G401 (cell line): ENCODE results near the gene PLPPR2. TPM values are rescaled to one million over a fixed set of nuclear protein-coding genes. Genes with fewer than 3 reads are reported as not detected.
"Not testable (repeated sequence)": the region's sequence is repeated elsewhere in the genome, so short reads cannot be mapped to it uniquely, and the experiment has no call there.

Experiments used
- DNase-seq: peaks from one replicate; pipeline ENCODE4 v3.0.0-alpha.2; 2015; ENCODE audit warnings: low spot score
- in situ Hi-C: cut with HindIII; loops from 2 replicates; pipeline ENCODE4 v1.10.0; 2016; ENCODE audit warnings: low sequenced_read_pairs, mixed read lengths
- total RNA-seq: library from RNA; depleted of rRNA; stranded (reverse); fragments of >200 nt; shearing (Covaris generic); gene quantifications from 2 replicates; pipeline ENCODE4 v1.2.3, GENCODE V29; 2014

PLPPR2 gene
- total RNA-seq, 1 experiment from 2014 or later: 11.5 TPM

DNA sequence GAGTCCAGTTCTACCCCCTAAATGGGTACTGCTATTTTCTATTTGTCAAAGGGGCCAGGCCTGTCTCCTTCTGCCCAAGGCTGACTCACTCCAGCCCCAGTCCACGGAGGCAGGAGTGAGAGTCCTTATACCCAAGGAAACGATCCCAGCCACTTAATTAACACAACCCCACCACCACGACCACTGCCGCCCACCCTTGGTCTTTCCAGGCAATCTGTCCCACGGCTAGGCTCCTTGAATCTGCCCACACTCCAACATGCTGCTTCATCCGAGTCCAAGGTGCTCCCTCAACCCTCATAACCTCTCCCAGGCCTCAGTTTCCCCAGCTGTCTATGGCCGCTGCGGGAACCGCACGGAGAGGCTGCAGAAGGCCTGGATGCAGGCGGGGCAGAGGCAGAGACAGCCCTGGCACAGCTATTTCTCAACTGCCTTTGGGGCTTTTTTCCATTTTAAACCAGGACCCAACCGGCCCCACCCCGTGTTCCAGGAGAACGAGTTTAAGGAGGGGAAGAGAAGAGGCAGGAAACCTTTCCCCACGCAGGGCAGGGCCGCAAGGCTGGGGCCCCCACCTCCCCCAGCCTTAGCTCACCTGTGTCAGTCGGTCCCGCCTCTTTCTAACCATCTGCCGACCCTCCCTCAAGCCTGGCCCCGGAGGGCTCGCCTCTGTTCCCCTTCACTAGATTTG lies 16.5 kb upstream of the PLPPR2 start:
- no peak for DNase-seq
- in situ Hi-C loops: no loop called here

DNA sequence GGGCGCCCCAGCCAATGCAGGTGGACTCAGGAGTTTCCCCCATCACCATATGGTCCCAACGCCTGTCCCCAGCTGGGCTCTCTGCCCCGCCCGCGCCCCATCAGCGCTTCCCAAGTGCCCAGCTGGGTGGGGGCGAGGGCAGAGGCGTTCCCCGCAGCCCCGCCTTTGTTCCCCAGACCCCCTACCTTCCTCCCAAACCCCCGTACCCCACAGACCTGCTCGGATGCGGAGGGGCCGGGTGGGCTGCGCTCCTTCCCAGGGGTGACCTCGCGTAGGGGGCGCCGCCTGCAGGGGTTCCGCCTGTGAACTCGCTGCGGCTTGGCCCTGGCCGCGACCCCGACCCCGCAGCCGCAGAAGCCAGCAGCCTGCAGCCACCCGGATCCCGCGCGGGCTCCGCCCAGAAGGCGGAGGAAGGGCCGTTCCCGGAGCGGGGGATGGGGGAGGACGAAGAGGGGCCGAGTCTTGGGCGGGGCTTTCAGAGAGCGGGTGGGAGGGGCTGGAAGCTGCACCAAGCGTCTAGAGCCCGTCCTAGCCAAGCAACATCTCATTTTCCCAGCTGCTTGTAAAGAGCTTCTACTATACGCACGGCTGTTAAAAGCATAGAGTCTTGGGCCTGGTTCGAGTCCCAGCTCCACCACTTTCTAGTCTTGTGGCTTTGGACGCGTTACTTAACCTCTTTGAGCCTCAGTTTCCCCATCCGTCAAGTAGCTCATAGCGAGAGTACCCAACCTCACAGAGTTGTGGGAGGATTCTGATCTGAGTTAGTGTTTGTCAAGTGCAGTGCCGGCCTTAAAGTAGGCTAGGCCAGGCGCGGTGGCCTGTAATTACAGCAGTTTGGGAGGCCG lies 15.8 kb upstream of the PLPPR2 start, which contains the start of gene RAB3D:
Gene RAB3D, minus strand, starts transcription at position 404 of the 845 bp plus-strand sequence. CDS start 2,258 bp downstream, outside the sequence.
- DNase-seq: peak; percentile 92
- in situ Hi-C loops: no loop called here

DNA sequence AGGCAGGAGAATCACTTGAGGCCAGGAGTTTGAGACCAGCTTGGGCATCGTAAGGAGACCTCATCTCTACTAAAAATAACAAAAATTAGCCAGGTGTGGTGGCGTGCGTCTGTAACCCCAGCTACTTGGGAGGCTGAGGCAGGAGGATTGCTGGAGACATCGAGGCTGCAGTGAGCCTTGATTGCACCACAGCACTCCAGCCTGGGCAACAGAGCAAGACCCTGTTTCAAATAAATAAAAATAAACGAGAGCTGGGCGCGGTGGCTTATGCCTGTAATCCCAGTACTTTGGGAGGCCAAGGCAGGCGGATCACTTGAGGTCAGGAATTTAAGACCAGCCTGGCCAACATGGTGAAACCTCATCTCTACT lies 15.1 kb upstream of the PLPPR2 start:
- in situ Hi-C loops, DNase-seq: not testable (repeated sequence)

DNA sequence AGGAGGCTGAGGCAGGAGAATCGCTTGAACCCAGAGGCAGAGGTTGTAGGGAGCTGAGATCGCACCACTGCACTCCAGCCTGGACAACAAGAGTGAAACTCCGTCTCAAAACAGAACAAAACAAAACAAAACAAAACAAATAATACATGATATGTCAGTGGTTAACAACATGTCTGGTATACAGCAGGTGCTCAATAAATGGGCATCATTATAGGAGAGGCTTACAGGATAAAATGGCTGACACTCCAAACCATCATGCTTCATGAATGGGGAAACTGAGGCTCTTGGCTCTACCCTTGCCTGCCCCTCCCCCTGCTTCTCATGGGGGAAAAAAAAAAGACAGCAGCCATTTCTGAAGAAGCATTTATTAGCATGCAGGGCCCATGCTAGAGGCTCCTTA lies 12.8 kb upstream of the PLPPR2 start:
- in situ Hi-C loops: no loop called here

DNA sequence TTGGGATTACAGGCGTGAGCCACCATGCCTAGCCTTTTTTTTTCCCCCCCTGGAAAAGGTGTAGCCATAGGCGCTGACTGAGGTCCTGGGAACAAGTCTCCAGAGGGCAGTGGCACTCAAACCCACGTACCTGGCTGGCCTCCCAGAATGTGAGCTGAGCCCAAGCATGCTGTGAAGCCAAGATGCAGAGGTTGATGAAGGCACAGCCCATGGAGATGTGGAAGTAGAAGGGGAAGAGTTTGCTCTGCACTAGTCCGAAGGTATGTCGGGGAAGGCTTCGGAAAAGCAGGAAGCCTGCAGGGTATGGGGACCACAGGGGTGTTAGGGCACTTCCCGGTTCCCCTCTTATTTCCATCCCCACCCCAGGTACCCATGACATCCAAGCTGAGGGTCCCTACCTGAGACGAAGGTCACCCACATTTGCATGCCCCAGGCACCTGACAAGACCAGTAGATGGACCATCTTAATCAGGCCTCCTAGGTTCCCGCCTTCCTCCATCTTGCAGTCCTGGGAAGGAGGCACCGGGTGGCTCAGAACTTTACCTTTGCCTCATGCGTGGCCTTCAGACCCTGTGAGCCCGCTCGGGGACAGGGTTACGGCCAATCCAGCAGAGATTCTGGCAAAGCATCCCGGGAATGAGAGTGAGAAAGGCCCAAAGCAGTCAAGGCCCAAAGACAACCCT lies 10.0 kb upstream of the PLPPR2 start:
- in situ Hi-C loops: no loop called here
- DNase-seq: no peak

More for the DNA sequence above, 12.8 kb upstream of the PLPPR2 start:
- no peak for DNase-seq

DNA sequence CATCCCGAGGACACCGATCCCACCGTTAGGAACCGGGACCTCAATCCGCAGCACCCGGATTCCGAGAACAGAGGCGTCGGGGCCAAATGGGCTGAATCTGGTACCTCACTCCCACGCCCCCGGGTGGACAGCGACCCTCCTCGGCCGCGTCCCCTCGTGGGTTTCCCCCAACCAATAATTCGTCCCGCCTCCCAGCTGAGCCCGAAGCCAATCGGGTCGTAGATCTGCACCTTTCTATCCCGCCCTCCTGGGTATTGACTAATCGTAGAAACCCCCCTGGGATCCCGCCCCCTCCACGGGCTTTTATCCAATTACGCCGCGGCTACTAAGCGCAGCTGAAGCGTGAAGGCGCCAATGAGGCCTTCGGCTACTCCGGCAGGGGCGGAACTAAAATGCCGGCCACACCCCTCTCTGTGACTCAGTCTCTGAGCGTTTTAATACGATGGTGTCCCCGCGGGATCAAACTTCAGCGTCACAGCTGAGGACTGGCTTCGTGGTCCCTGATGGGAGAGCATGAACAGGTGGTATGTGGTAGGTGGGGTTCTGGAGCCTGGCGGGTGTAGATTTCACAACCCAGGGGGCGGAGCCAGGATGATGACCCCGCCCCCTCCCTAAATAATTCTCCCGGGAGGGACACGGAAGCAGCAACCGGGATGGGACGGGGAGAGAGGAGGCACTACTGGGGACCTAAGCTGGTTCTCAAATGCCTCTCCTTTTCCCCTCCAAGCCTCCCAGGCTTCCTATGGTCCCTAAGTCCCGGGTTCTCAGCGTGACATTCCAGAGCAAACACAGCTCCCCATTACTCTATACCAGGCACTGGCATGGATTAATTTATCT lies 8.9 kb upstream of the PLPPR2 start, which contains the start of the genes CCDC159 and TMEM205:
Gene CCDC159, plus strand, starts transcription at position 416 of the 837 bp plus-strand sequence. Its CDS starts 88 bp downstream, at position 504.
Gene TMEM205, minus strand, starts transcription at position 165 of the 837 bp plus-strand sequence. CDS start 649 bp downstream, outside the sequence.
- DNase-seq: peak; percentile 100
- in situ Hi-C loops: no loop called here

DNA sequence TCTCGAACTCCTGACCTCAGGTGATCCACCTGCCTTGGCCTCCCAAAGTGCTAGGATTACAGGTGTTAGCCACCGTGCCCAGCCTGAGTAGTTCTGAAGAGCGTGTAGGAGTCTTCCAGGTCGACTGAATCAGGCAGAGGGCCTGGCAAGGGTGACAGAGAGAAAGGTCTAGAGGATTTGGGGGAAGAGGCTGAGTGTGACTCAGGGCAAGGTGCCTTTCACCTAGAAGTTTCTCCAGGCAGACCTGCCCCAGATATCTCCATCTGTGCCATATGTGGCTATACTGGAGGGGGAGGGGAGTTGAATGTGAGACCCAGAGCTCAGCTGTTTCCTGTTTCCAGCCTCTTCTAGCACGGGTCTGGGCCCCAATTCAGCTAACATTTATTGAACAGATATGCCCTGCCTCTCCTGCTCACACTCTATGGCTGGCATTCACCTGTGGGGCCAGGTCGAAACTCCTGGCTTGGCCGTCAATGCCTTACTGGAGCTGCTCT lies 7.6 kb upstream of the PLPPR2 start:
- DNase-seq: no peak
- in situ Hi-C loops: no loop called here

DNA sequence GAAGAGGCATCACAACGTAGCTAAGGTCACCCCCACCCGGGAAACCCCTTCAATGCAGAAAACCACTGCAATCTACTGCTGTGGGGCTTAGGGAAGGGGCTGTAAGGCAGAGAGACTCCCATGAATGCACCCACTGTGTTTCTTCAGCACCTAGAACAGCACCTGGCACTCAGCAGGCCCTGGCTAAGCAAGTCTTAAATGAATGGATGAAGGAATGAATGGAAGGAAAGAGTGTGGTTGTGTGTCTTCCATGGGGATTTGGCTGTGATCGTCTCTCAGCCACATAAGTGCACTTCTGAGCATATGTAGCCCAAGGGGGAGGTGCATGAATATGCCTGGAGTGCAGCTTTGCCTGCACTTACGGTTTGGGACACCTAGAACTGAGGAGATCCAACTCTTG lies 6.1 kb upstream of the PLPPR2 start:
- in situ Hi-C loops: no loop called here
- no peak for DNase-seq

DNA sequence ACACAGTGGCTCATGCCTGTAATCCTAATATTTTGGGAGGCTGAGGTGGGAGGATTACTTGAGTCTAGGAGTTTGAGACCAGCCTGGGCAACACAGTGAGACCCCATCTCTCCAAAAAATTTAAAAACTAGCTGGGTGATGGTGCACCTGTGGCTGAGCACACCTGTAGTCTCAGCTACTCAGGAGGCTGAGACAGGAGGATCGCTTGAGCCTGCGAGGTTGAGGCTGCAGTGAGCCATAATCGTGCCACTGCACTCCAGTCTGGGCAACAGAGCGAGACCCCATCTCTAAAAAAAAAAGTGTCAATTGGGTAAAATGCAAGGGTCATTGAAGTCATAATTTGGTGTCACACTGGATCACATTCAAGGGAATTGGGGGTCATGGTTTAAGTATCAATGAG lies 1.1 kb upstream of the PLPPR2 start:
- in situ Hi-C loops, DNase-seq: not testable (repeated sequence)

DNA sequence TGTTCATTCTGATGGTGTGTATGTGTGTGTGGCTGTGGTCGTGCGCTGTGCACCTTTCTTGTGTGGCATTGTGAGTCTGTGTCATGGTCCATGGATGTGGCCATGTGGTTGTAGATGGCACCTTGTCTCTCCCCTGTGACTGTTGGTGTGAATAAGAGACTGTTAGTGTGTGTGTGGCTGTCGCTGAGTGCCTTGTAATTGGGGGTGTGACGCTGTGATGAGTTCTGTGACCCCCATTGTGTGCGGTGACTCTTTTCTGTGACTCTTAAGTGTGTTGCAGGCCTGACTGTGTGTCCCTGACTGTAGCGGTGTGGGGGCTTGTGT lies 804 bp downstream of the PLPPR2 start:
- DNase-seq: no peak

DNA sequence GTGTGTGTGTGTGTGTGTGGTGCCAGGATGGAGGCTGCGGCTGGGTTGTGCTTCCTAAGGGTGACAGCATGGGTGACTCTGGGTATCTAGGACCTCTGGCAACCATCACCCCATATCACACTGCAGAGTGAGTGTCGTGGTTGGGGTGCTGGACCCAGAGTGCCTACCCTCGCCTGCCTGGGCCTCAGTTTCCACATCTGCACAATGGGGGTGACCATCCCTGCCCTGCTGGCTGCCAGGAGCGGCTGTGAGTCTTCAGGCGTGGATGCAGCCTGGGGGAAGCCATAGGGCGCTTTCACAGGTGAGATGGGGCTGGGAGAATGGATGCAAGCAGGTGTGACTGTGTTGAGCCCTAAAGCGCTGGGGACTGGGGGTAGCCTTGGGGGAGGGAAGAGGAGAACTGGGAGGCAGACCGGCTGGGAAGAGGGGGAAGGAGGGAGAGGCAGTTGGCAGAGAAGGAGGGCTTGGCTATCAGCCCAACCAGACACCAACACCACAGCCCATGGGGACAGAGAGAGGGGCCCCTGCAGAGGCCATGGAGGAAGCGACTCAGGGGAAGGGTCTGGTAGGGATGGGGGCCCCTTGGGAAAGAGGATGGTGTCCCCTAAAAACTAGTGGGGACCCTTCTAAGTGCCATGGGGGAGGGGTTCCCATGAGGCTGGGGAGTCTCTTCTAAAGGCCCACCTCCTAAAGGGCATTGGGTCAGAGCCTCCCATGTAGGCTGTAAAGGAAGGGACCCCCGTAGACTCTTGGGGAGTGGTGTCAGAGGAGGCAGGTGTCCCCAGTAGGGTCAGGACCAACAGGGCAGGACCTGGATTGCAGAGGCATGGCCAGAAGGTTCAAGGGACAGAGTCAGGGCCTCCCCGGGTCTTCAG lies 1.7 kb downstream of the PLPPR2 start:
- in situ Hi-C loops: no loop called here

More for the DNA sequence above, 804 bp downstream of the PLPPR2 start:
- in situ Hi-C loops: no loop called here

DNA sequence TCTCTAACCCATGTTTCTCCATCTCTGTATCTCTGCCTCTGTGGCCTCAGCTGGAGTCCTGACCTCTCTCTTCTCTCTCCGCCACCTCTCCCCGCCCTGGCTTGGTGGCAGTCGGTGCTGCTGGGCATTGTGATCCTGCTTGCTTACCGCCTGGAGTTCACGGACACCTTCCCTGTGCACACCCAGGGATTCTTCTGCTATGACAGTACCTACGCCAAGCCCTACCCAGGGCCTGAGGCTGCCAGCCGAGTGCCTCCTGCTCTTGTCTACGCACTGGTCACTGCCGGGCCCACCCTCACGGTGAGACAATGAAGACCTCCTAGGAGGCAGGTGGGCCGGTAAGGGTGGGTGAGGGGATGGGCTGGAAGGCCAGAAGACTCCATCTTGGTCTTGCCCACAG lies 4.2 kb downstream of the PLPPR2 start:
- in situ Hi-C loops: no loop called here
- DNase-seq: no peak

More for the DNA sequence above, 1.7 kb downstream of the PLPPR2 start:
- no peak for DNase-seq

DNA sequence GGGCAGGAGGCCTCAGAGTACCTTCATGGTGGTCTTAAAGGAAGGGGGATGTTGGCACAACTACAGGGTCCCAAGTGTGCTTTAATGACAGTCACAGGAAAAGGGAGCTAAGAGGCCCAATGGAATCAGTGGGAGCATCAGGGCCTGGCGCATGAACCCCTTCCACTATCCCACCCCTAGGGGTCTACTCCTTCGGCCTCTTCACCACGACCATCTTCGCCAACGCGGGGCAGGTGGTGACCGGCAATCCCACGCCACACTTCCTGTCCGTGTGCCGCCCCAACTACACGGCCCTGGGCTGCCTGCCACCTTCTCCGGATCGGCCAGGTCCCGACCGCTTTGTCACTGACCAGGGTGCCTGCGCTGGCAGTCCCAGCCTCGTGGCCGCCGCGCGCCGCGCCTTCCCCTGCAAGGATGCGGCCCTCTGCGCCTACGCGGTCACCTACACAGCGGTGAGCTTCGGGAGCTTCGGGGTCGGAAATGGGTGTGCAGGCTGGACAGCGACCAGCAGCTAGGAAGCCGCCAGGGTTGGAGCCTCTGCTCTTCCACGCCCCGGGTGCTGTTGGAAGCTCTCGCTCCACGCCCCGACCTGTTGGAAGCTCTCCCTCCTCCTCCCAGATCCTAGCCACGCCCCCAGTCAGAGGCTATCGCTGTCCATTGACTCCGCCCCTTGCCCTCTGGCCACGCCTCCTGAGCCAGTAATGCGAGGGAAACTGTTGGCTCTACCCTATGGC lies 6.0 kb downstream of the PLPPR2 start:
- no peak for DNase-seq
- in situ Hi-C loops: no loop called here

DNA sequence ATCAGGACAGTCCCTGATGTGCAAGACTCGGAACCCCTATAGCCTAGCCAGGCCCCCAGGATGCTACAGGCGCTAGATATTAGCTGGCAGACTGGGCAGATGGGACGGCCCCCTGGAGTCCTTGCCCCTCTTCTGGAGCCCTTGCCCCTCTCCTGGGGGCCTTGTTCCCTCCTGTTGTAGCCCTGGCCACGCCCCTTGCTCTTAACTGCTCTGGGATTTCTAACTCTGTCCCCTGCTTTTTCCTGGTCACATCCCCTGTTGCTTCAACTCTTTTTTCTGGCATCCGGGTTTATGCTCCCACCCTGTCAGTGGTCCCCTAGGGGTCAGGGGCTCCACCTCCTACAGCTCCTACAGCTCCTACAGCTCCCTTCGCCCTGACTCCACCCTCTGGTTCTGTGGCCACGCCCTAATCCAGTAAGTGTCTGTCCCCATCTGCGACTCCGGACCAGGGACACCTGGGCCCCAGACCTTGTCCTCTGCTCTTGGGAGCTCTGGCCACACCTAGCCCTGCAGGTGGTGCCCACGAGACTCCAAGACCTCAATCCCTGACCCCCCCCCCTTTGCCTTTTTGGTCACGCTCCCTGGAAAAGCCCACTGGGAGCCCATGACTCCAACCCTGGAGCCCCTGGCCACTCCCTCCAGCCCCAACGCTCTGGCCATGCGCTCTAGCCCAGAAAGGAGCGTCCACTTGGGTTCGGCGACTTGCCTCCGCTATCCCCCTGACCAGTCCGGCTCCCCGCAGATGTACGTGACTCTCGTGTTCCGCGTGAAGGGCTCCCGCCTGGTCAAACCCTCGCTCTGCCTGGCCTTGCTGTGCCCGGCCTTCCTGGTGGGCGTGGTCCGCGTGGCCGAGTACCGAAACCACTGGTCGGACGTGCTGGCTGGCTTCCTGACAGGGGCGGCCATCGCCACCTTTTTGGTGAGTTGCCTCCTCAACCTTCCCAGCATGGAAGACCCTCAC lies 6.8 kb downstream of the PLPPR2 start:
- DNase-seq: no peak
- in situ Hi-C loops: no loop called here

DNA sequence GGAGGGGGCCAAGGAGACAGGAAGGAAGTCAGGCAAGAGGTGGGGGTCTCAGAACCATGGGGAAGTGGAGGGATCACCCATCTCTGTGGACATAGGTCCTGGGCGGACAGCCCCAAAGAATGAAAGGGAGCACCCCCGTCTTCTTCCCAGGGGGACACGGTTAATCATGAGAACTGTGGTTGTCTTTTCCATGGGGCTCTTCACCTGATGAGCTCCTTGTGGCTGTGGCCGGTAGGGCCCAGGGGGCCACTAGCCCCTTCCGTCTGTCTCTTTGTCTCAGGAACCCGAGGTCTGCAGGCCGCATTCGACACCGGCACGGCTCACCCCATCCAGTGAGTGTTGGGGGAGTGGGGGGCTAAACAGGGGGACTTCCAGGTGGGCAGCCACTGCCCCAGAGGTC lies 8.6 kb downstream of the PLPPR2 start:
- in situ Hi-C loops: no loop called here
- no peak for DNase-seq

DNA sequence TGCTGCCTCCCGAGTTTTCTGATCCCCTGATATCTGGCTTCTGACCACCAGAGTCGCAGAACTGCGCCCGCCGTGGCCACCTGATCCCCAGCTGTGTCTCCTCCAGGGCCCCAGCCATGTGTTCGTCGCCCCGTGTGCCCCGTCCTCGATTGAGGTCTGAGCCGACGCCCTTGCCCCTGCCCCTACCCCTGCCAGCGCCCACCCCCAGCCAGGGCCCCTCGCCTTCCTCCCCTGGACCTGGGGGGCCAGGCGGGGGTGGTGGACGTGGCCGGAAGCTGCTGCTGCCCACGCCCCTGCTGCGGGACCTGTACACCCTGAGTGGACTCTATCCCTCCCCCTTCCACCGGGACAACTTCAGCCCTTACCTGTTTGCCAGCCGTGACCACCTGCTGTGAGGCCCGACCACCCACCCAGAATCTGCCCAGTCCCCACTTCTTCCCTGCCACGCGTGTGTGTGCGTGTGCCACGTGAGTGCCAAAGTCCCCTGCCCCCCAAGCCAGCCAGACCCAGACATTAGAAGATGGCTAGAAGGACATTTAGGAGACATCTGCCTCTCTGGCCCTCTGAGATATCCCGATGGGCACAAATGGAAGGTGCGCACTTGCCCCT lies 9.2 kb downstream of the PLPPR2 start:
- DNase-seq: no peak
- in situ Hi-C loops: no loop called here
